Measurements from ENCODE around the gene OR2A5.
"Not testable (repeated sequence)": the region's sequence is repeated elsewhere in the genome, so short reads cannot be mapped to it uniquely, and the experiment has no call there.

OR2A5 gene

GRCh38 chr7:144032985-144033709 lies 15.6 kb upstream of the OR2A5 start:
- no peak for DNase-seq (ENCODE audit: low read depth)

- DNase-seq (ENCODE audit: low read depth), result no peak
Measured at GRCh38 chr7:144035385-144035784, 13.4 kb upstream of the OR2A5 start.

GRCh38 chr7:144036302-144036885 lies 12.4 kb upstream of the OR2A5 start:
- no peak for DNase-seq (ENCODE audit: low read depth)

GRCh38 chr7:144037414-144038035 lies 11.2 kb upstream of the OR2A5 start:
- no peak for DNase-seq (ENCODE audit: low read depth)

GRCh38 chr7:144038887-144039286 lies 9.9 kb upstream of the OR2A5 start:
- DNase-seq (ENCODE audit: low read depth), result no peak

GRCh38 chr7:144049491-144049890 lies 743 bp downstream of the OR2A5 start:
- no peak for DNase-seq (ENCODE audit: low read depth)

- no peak for DNase-seq (ENCODE audit: low read depth)
Measured at GRCh38 chr7:144050093-144050492, 1.3 kb downstream of the OR2A5 start.

GRCh38 chr7:144050884-144051283 lies 2.1 kb downstream of the OR2A5 start:
- DNase-seq (ENCODE audit: low read depth), result not testable (repeated sequence)

GRCh38 chr7:144057954-144058353 lies 9.2 kb downstream of the OR2A5 start:
- DNase-seq (ENCODE audit: low read depth), result no peak

GRCh38 chr7:144063710-144064109 lies 15.0 kb downstream of the OR2A5 start:
- DNase-seq (ENCODE audit: low read depth), result no peak

- DNase-seq (ENCODE audit: low read depth), result no peak
Measured at GRCh38 chr7:144069511-144069910, 20.8 kb downstream of the OR2A5 start, which contains the start of gene OR2A25. TSS of gene OR2A25 (plus strand) at chr7:144069811. CDS start at chr7:144074220, 4,409 bp downstream.

GRCh38 chr7:144069953-144070352 lies 21.2 kb downstream of the OR2A5 start:
- DNase-seq (ENCODE audit: low read depth), result no peak

GRCh38 chr7:144074374-144074773 lies 25.6 kb downstream of the OR2A5 start:
- DNase-seq (ENCODE audit: low read depth), result no peak

- DNase-seq (ENCODE audit: low read depth), result no peak
Measured at GRCh38 chr7:144085978-144086377, 37.2 kb downstream of the OR2A5 start, which contains the start of gene OR2A12. TSS of gene OR2A12 (plus strand) at chr7:144086278. CDS start at chr7:144095108, 8,830 bp downstream.

GRCh38 chr7:144086730-144087129 lies 38.0 kb downstream of the OR2A5 start:
- DNase-seq (ENCODE audit: low read depth), result no peak

GRCh38 chr7:144087230-144087629 lies 38.5 kb downstream of the OR2A5 start:
- no peak for DNase-seq (ENCODE audit: low read depth)

GRCh38 chr7:144090667-144091066 lies 41.9 kb downstream of the OR2A5 start:
- no peak for DNase-seq (ENCODE audit: low read depth)

- DNase-seq (ENCODE audit: low read depth), result no peak
Measured at GRCh38 chr7:144098776-144099175, 50.0 kb downstream of the OR2A5 start.

GRCh38 chr7:144100607-144101006 lies 51.9 kb downstream of the OR2A5 start:
- DNase-seq (ENCODE audit: low read depth), result no peak

- DNase-seq (ENCODE audit: low read depth), result no peak
Measured at GRCh38 chr7:144102041-144102440, 53.3 kb downstream of the OR2A5 start.

GRCh38 chr7:144105211-144105610 lies 56.5 kb downstream of the OR2A5 start:
- no peak for DNase-seq (ENCODE audit: low read depth)
